Neural cell (in vitro differentiated cells): ENCODE results near the gene KCTD10. TPM values are rescaled to one million over a fixed set of nuclear protein-coding genes. Genes with fewer than 3 reads are reported as not detected.

Experiments
- H2AFZ ChIP-seq: fragments of 200-600, 300-800 bp; sonication (generic), shearing (Covaris generic); 2 replicates; pipeline ENCODE4 v1.6.0; 2014; ENCODE audit warnings: low read depth, mild to moderate bottlenecking, antibody characterized with exemption, low read length, moderate library complexity
- H3F3A ChIP-seq: fragments of 200-600 bp; shearing (Covaris generic); 2 replicates; pipeline ENCODE4 v1.6.1; 2016; ENCODE audit warnings: mild to moderate bottlenecking, moderate library complexity, mixed read lengths, antibody characterized with exemption, low read length; ENCODE audit not compliant: insufficient read depth, poor library complexity, severe bottlenecking
- H3K27ac ChIP-seq: fragments of 200-600, 300-800 bp; sonication (generic), shearing (Covaris generic); 2 replicates; pipeline ENCODE4 v1.5.1; 2014; ENCODE audit warnings: mild to moderate bottlenecking, low read length, moderate library complexity
- H3K27me3 ChIP-seq: fragments of 300-800, 200-600 bp; sonication (generic), shearing (Covaris generic); 2 replicates; pipeline ENCODE4 v1.6.0; 2014; ENCODE audit warnings: mild to moderate bottlenecking, low read depth, low read length, moderate library complexity; ENCODE audit not compliant: insufficient read depth
- H3K36me3 ChIP-seq: fragments of 300-800, 200-600 bp; sonication (generic), shearing (Covaris generic); 2 replicates; pipeline ENCODE4 v1.5.1; 2014; ENCODE audit warnings: mild to moderate bottlenecking, antibody characterized with exemption, low read length, moderate library complexity; ENCODE audit not compliant: insufficient read depth
- H3K4me2 ChIP-seq: fragments of 300-800, 200-600 bp; sonication (generic), shearing (Covaris generic); 2 replicates; pipeline ENCODE4 v1.6.0; 2014; ENCODE audit warnings: mild to moderate bottlenecking, low read length
- H3K4me3 ChIP-seq: fragments of 300-800, 200-600 bp; sonication (generic), shearing (Covaris generic); 2 replicates; pipeline ENCODE4 v1.5.1; 2014; ENCODE audit warnings: mild to moderate bottlenecking, low read length, moderate library complexity
- H3K79me2 ChIP-seq: fragments of 200-600 bp; shearing (Covaris generic); replicated peaks from 2 replicates; pipeline ENCODE4 v1.6.0; 2014; ENCODE audit warnings: mild to moderate bottlenecking, low read length, moderate library complexity; ENCODE audit not compliant: insufficient read depth
- H3K9ac ChIP-seq: fragments of 300-800, 200-600 bp; sonication (generic), shearing (Covaris generic); 2 replicates; pipeline ENCODE4 v1.6.1; 2016; ENCODE audit warnings: mild to moderate bottlenecking, low read length, mixed read lengths
- H3K9me2 ChIP-seq: fragments of 200-600 bp; shearing (Covaris generic); 2 replicates; pipeline ENCODE4 v1.6.1; 2016; ENCODE audit warnings: mild to moderate bottlenecking, low read length, mixed read lengths; ENCODE audit not compliant: insufficient read depth
- H3K9me3 ChIP-seq: fragments of 200-600, 300-800 bp; sonication (generic), shearing (Covaris generic); 2 replicates; pipeline ENCODE4 v1.6.1; 2016; ENCODE audit warnings: mild to moderate bottlenecking, mixed run types, low read length, moderate library complexity, mixed read lengths
- H4K20me1 ChIP-seq: fragments of 200-600 bp; shearing (Covaris generic); 2 replicates; pipeline ENCODE4 v1.6.1; 2016; ENCODE audit warnings: mild to moderate bottlenecking, mixed run types; ENCODE audit not compliant: insufficient read depth
- EP300 ChIP-seq: fragments of 450-650 bp; conservative IDR thresholded peaks from 2 replicates; pipeline ENCODE4 v1.6.1; 2014; ENCODE audit warnings: antibody characterized with exemption, mild to moderate bottlenecking, moderate library complexity; ENCODE audit not compliant: poor library complexity, severe bottlenecking
- EZH2 ChIP-seq: fragments of 200-600, 300-800 bp; shearing (Covaris generic), sonication (generic); IDR thresholded peaks from 2 replicates; pipeline ENCODE4 v1.6.1; 2014; ENCODE audit warnings: antibody characterized with exemption, low read length, borderline replicate concordance, mild to moderate bottlenecking; ENCODE audit not compliant: insufficient read depth, poor library complexity, severe bottlenecking
- MXI1 ChIP-seq: fragments of 450-650 bp; conservative IDR thresholded peaks from 2 replicates; pipeline ENCODE4 v1.6.1; 2014; ENCODE audit warnings: antibody characterized with exemption, mild to moderate bottlenecking; ENCODE audit not compliant: poor library complexity, severe bottlenecking
- POLR2AphosphoS5 ChIP-seq: IDR thresholded peaks from 2 replicates; pipeline ENCODE4 v1.6.1; 2012
- RAD21 ChIP-seq: fragments of 450-650 bp; conservative IDR thresholded peaks from 2 replicates; pipeline ENCODE4 v1.6.1; 2014; ENCODE audit warnings: antibody characterized with exemption, mild to moderate bottlenecking, moderate library complexity
- SMC3 ChIP-seq: fragments of 450-650 bp; conservative IDR thresholded peaks from 2 replicates; pipeline ENCODE4 v1.6.1; 2014; ENCODE audit warnings: antibody characterized with exemption, mild to moderate bottlenecking, moderate library complexity; ENCODE audit not compliant: poor library complexity
- TAF1 ChIP-seq: IDR thresholded peaks from 2 replicates; pipeline ENCODE4 v1.6.1; 2012; ENCODE audit warnings: low read depth
- polyA plus RNA-seq: library from polyadenylated mRNA; depleted of rRNA; stranded (reverse); fragments of >200 nt; gene quantifications from 2 replicates; pipeline ENCODE4 v1.2.3, GENCODE V29; 2014
- TF ChIP-seq, protein P1 (sequence below): fragments of 450-650 bp; IDR thresholded peaks from 2 replicates; pipeline ENCODE4 v1.5.1; 2014; ENCODE audit warnings: antibody characterized with exemption, mild to moderate bottlenecking, moderate library complexity; ENCODE audit not compliant: poor library complexity, severe bottlenecking
- TF ChIP-seq, protein P2 (sequence below): IDR thresholded peaks from 2 replicates; pipeline ENCODE4 v1.6.1; 2012; ENCODE audit warnings: borderline replicate concordance

The KCTD10 gene
- polyA plus RNA-seq, 1 donor from 2014 or later, result 69.4 TPM

DNA sequence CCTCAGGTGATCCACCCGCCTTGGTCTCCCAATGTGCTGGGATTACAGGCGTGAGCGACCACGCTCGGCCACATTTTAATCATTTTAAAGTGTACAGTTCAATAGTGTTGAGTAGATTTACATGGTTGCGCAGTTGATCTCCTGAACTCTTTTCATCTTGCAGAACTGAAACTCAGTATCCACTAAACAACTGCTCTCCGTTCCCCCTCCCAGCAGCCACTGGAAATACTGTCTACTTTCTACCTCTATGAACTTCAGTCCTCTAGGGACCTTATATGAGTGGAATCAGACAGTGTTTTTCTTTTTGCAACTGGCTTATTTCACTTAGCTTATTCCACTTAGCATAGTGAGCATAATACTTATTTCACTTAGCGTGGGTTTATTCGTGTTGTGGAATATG is 53.7 kb downstream of the KCTD10 start:
- H3K27me3 ChIP-seq, result no peaks in the 10 kb centered on the region
- no peaks in the 10 kb centered on the region for H3F3A ChIP-seq
- TF ChIP-seq POLR2AphosphoS5, result no peak
- TF ChIP-seq, protein P1, sequence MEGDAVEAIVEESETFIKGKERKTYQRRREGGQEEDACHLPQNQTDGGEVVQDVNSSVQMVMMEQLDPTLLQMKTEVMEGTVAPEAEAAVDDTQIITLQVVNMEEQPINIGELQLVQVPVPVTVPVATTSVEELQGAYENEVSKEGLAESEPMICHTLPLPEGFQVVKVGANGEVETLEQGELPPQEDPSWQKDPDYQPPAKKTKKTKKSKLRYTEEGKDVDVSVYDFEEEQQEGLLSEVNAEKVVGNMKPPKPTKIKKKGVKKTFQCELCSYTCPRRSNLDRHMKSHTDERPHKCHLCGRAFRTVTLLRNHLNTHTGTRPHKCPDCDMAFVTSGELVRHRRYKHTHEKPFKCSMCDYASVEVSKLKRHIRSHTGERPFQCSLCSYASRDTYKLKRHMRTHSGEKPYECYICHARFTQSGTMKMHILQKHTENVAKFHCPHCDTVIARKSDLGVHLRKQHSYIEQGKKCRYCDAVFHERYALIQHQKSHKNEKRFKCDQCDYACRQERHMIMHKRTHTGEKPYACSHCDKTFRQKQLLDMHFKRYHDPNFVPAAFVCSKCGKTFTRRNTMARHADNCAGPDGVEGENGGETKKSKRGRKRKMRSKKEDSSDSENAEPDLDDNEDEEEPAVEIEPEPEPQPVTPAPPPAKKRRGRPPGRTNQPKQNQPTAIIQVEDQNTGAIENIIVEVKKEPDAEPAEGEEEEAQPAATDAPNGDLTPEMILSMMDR, result no peak
- TF ChIP-seq RAD21, result no peak
- no peak for TF ChIP-seq EP300
- TF ChIP-seq EZH2, result no peak
- no peak for TF ChIP-seq SMC3
- TF ChIP-seq TAF1, result no peak
- no peak for TF ChIP-seq MXI1
- TF ChIP-seq, protein P2, sequence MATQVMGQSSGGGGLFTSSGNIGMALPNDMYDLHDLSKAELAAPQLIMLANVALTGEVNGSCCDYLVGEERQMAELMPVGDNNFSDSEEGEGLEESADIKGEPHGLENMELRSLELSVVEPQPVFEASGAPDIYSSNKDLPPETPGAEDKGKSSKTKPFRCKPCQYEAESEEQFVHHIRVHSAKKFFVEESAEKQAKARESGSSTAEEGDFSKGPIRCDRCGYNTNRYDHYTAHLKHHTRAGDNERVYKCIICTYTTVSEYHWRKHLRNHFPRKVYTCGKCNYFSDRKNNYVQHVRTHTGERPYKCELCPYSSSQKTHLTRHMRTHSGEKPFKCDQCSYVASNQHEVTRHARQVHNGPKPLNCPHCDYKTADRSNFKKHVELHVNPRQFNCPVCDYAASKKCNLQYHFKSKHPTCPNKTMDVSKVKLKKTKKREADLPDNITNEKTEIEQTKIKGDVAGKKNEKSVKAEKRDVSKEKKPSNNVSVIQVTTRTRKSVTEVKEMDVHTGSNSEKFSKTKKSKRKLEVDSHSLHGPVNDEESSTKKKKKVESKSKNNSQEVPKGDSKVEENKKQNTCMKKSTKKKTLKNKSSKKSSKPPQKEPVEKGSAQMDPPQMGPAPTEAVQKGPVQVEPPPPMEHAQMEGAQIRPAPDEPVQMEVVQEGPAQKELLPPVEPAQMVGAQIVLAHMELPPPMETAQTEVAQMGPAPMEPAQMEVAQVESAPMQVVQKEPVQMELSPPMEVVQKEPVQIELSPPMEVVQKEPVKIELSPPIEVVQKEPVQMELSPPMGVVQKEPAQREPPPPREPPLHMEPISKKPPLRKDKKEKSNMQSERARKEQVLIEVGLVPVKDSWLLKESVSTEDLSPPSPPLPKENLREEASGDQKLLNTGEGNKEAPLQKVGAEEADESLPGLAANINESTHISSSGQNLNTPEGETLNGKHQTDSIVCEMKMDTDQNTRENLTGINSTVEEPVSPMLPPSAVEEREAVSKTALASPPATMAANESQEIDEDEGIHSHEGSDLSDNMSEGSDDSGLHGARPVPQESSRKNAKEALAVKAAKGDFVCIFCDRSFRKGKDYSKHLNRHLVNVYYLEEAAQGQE, result no peak
- no peaks in the 10 kb centered on the region for H3K79me2 ChIP-seq
- no peak overlapping the region for H3K9ac ChIP-seq
- no peak overlapping the region for H3K4me2 ChIP-seq
- no peaks in the 10 kb centered on the region for H3K9me3 ChIP-seq
- H4K20me1 ChIP-seq, result no peaks in the 10 kb centered on the region
- H3K4me3 ChIP-seq, result no peak overlapping the region
- no peaks in the 10 kb centered on the region for H3K36me3 ChIP-seq
- no peaks in the 10 kb centered on the region for H3K9me2 ChIP-seq
- H3K27ac ChIP-seq, result no peak overlapping the region
- H2AFZ ChIP-seq, result no peak overlapping the region

DNA sequence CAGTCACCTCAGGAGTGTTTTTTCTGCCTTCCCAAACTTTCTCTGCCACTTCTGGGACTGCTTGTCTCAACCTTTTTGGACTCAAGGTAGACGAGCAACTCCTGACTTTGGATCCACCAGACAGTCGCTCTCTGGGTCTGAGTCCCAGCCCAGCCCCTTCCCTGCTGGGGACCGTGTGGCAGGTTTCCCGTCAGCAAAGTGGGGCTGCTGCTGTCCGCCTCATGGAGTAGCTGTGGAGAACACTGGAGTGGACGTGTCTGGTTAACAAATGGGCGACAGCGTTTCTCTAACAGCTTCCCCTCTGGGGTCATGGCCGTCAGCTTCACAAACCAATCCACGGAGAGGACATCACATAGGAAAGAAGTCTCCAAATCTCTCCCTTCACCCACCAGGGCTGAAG is 54.8 kb downstream of the KCTD10 start:
- Histone ChIP-seq H3K79me2 (no peaks in the 10 kb centered on the region), H3K4me3 (no peak overlapping the region), H3K9ac (no peak overlapping the region), H3K4me2 (no peak overlapping the region), H3K9me3 (no peaks in the 10 kb centered on the region), H3K27me3 (no peaks in the 10 kb centered on the region), H2AFZ (no peak overlapping the region), H4K20me1 (no peaks in the 10 kb centered on the region), H3K36me3 (no peaks in the 10 kb centered on the region), H3F3A (no peaks in the 10 kb centered on the region), H3K27ac (no peak overlapping the region), H3K9me2 (no peaks in the 10 kb centered on the region)
- no peak for TF ChIP-seq MXI1
- TF ChIP-seq, protein P2, result no peak
- TF ChIP-seq TAF1, result no peak
- no peak for TF ChIP-seq EZH2
- TF ChIP-seq POLR2AphosphoS5, result no peak
- TF ChIP-seq EP300, result no peak
- TF ChIP-seq RAD21, result no peak
- TF ChIP-seq, protein P1, result no peak
- no peak for TF ChIP-seq SMC3
